NT2/D1 (cell line): ENCODE data around the gene SLC4A4.

Source experiments
- YY1 ChIP-seq: IDR thresholded peaks from 2 replicates; pipeline ENCODE4 v1.6.1; 2011; ENCODE audit not compliant: insufficient read length, insufficient read depth
- ZNF274 ChIP-seq: IDR thresholded peaks from 2 replicates; pipeline ENCODE4 v1.6.1; 2011; ENCODE audit warnings: mild to moderate bottlenecking, low read depth, low read length

DNA sequence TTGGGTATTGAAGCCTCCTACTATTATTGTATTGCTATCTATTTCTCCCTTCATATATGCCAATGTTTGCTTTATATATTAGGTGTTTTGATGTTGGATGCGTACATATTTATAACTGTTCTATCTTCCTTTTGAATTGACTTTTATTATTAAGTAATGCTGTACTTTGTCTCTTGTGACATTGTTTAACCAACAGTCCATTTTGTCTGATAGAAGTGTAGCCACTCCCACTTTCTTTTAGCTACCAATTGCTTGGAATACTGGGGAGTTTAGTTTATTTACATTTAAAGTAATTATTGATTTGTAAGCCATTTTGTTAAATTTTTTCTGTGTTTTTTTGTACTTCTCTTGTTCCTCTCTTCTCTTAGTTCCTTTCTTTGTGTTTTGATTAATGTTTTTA, 249.2 kb downstream of the SLC4A4 start:
- no peak for TF ChIP-seq YY1
- TF ChIP-seq ZNF274: no peak
